Measurements from ENCODE around the gene ARGLU1.

The ARGLU1 gene

GRCh38 chr13:106609116-106609515, 41.2 kb upstream of the ARGLU1 start:
- TF ChIP-seq CTCF (IDR thresholded peaks at IDR 0.05; ENCODE audit: insufficient read depth, low read length, poor library complexity, severe bottlenecking) (no peak), EZH2phosphoT487 (conservative IDR thresholded peaks at IDR 0.05; ENCODE audit: low read length) (no peak)
- Histone ChIP-seq H3F3A (ENCODE audit: insufficient read depth) (no peaks in the 10 kb centered on the region), H3K9me2 (replicated peaks; ENCODE audit: insufficient read depth, low read length) (no peaks in the 10 kb centered on the region), H3K36me3 (ENCODE audit: low read length) (no peaks in the 10 kb centered on the region), H3K27me3 (ENCODE audit: low read length) (no peaks in the 10 kb centered on the region), H2AFZ (ENCODE audit: low read depth, low read length, severe bottlenecking) (no peak overlapping the region), H3K4me2 (ENCODE audit: low read depth, low read length, poor library complexity, severe bottlenecking) (no peak overlapping the region), H3K27ac (ENCODE audit: low read depth, low read length) (no peak overlapping the region), H4K20me1 (ENCODE audit: low read depth, low read length) (no peaks in the 10 kb centered on the region), H3K4me3 (ENCODE audit: insufficient read depth, low read length, poor library complexity, severe bottlenecking) (no peak overlapping the region), H3K9ac (ENCODE audit: low read length) (no peak overlapping the region), H3K9me3 (ENCODE audit: insufficient read depth, low read length) (no peaks in the 10 kb centered on the region), H3K79me2 (ENCODE audit: insufficient read depth, low read length) (no peaks in the 10 kb centered on the region)

GRCh38 chr13:106603546-106603945, 35.6 kb upstream of the ARGLU1 start:
- Histone ChIP-seq H3F3A (ENCODE audit: insufficient read depth) (no peaks in the 10 kb centered on the region), H2AFZ (ENCODE audit: low read depth, low read length, severe bottlenecking) (no peak overlapping the region), H3K27me3 (ENCODE audit: low read length) (no peaks in the 10 kb centered on the region), H3K4me3 (ENCODE audit: insufficient read depth, low read length, poor library complexity, severe bottlenecking) (no peak overlapping the region), H3K79me2 (ENCODE audit: insufficient read depth, low read length) (no peaks in the 10 kb centered on the region), H3K9ac (ENCODE audit: low read length) (no peak overlapping the region), H4K20me1 (ENCODE audit: low read depth, low read length) (no peaks in the 10 kb centered on the region), H3K36me3 (ENCODE audit: low read length) (no peaks in the 10 kb centered on the region), H3K9me2 (replicated peaks; ENCODE audit: insufficient read depth, low read length) (no peaks in the 10 kb centered on the region), H3K4me2 (ENCODE audit: low read depth, low read length, poor library complexity, severe bottlenecking) (no peak overlapping the region), H3K9me3 (ENCODE audit: insufficient read depth, low read length) (no peaks in the 10 kb centered on the region), H3K27ac (ENCODE audit: low read depth, low read length) (no peak overlapping the region)
- TF ChIP-seq EZH2phosphoT487 (conservative IDR thresholded peaks at IDR 0.05; ENCODE audit: low read length) (no peak), CTCF (IDR thresholded peaks at IDR 0.05; ENCODE audit: insufficient read depth, low read length, poor library complexity, severe bottlenecking) (no peak)

GRCh38 chr13:106602178-106602577, 34.2 kb upstream of the ARGLU1 start:
- Histone ChIP-seq H3K27ac (ENCODE audit: low read depth, low read length) (no peak overlapping the region), H3K9ac (ENCODE audit: low read length) (no peak overlapping the region), H4K20me1 (ENCODE audit: low read depth, low read length) (no peaks in the 10 kb centered on the region), H3K36me3 (ENCODE audit: low read length) (no peaks in the 10 kb centered on the region), H3K27me3 (ENCODE audit: low read length) (no peaks in the 10 kb centered on the region), H3K79me2 (ENCODE audit: insufficient read depth, low read length) (no peaks in the 10 kb centered on the region), H3K4me2 (ENCODE audit: low read depth, low read length, poor library complexity, severe bottlenecking) (no peak overlapping the region), H3K9me3 (ENCODE audit: insufficient read depth, low read length) (no peaks in the 10 kb centered on the region), H3K9me2 (replicated peaks; ENCODE audit: insufficient read depth, low read length) (no peaks in the 10 kb centered on the region), H3F3A (ENCODE audit: insufficient read depth) (no peaks in the 10 kb centered on the region), H3K4me3 (ENCODE audit: insufficient read depth, low read length, poor library complexity, severe bottlenecking) (no peak overlapping the region), H2AFZ (ENCODE audit: low read depth, low read length, severe bottlenecking) (no peak overlapping the region)
- no peak for TF ChIP-seq EZH2phosphoT487 (conservative IDR thresholded peaks at IDR 0.05; ENCODE audit: low read length)
- no peak for TF ChIP-seq CTCF (IDR thresholded peaks at IDR 0.05; ENCODE audit: insufficient read depth, low read length, poor library complexity, severe bottlenecking)
